Ascending aorta (tissue), 2 donors: ENCODE data around the gene FYB2. TPM values are rescaled to one million over a fixed set of nuclear protein-coding genes. Genes with fewer than 3 reads are reported as not detected.

ENCODE experiments used
- DNase-seq, 2 donors: peaks; one replicate each; pipeline ENCODE4 v3.0.0-alpha.2; 2019; ENCODE audit warnings: low spot score in 2 of 2
- H3K27ac ChIP-seq, 2 donors: fragments of 200-600 bp; sonication (generic); one replicate each; pipeline ENCODE4 v1.5.1; 2016 to 2017; ENCODE audit warnings: mild to moderate bottlenecking in 1 of 2
- H3K27me3 ChIP-seq: fragments of 200-600 bp; sonication (generic); one replicate; pipeline ENCODE4 v1.5.1; 2017
- H3K36me3 ChIP-seq, 2 donors: fragments of 200-600 bp; sonication (generic); one replicate each; pipeline ENCODE4 v1.5.1; 2016
- H3K4me1 ChIP-seq, 2 donors: fragments of 200-600 bp; sonication (generic); one replicate each; pipeline ENCODE4 v1.5.1; 2016 to 2017; ENCODE audit warnings: mild to moderate bottlenecking in 1 of 2
- H3K4me3 ChIP-seq, 2 donors: fragments of 200-600 bp; sonication (generic); one replicate each; pipeline ENCODE4 v1.5.1; 2016 to 2017; ENCODE audit warnings: mild to moderate bottlenecking in 1 of 2
- H3K9me3 ChIP-seq, 2 donors: fragments of 200-600 bp; sonication (generic); one replicate each; pipeline ENCODE4 v1.5.1; 2016
- CTCF ChIP-seq, 3 experiments: fragments of 200-600 bp in 2 of 3; fragments of 450-650 bp in 1 of 3; sonication (generic) in 2 of 3; IDR thresholded peaks; one replicate each; pipeline ENCODE4 v1.5.1; 2016 to 2019; ENCODE audit warnings: antibody characterized with exemption in 3 of 3, mild to moderate bottlenecking in 1 of 3, moderate library complexity in 1 of 3
- intact Hi-C: fragments of 100-400 bp; cut with DNase I; formaldehyde crosslinking; loops from one replicate; pipeline ENCODE4 v1.15.1; 2023
- total RNA-seq: library from RNA; depleted of rRNA; stranded (reverse); fragments of >200 nt; gene quantifications from one replicate; pipeline ENCODE4 v1.1.0, GENCODE V29; 2016

Gene FYB2
- total RNA-seq, 1 donor from 2014 or later, result not detected

GRCh38 chr1:56808410-56808809 lies 10.8 kb downstream of the FYB2 start:
- H3K4me3 ChIP-seq, result no peak overlapping the region
- H3K27me3 ChIP-seq, result no peaks in the 10 kb centered on the region
- H3K4me1 ChIP-seq, result no peaks in the 10 kb centered on the region
- intact Hi-C loops, result no loop called here
- H3K9me3 ChIP-seq, result no peaks in the 10 kb centered on the region
- no peak overlapping the region for H3K27ac ChIP-seq
- no peak for DNase-seq
- no peaks in the 10 kb centered on the region for H3K36me3 ChIP-seq
- no peak for TF ChIP-seq CTCF (IDR thresholded peaks at IDR 0.05)

GRCh38 chr1:56806804-56807203 lies 12.4 kb downstream of the FYB2 start:
- no peak for TF ChIP-seq CTCF (IDR thresholded peaks at IDR 0.05)
- no peaks in the 10 kb centered on the region for H3K36me3 ChIP-seq
- no peak overlapping the region for H3K27ac ChIP-seq
- no peak overlapping the region for H3K4me3 ChIP-seq
- H3K9me3 ChIP-seq, result no peaks in the 10 kb centered on the region
- intact Hi-C loops, result no loop called here
- no peak for DNase-seq
- no peaks in the 10 kb centered on the region for H3K27me3 ChIP-seq
- H3K4me1 ChIP-seq, result no peaks in the 10 kb centered on the region

GRCh38 chr1:56803561-56804156 lies 15.5 kb downstream of the FYB2 start:
- no peak for DNase-seq
- Histone ChIP-seq H3K9me3 (no peaks in the 10 kb centered on the region), H3K4me3 (no peak overlapping the region), H3K27me3 (no peaks in the 10 kb centered on the region), H3K27ac (no peak overlapping the region), H3K4me1 (no peaks in the 10 kb centered on the region), H3K36me3 (no peaks in the 10 kb centered on the region)
- TF ChIP-seq CTCF (IDR thresholded peaks at IDR 0.05), result no peak
- intact Hi-C loops, result no loop called here

GRCh38 chr1:56799605-56800400 lies 19.4 kb downstream of the FYB2 start:
- Histone ChIP-seq H3K27me3 (no peaks in the 10 kb centered on the region), H3K9me3 (no peaks in the 10 kb centered on the region), H3K4me3 (no peak overlapping the region), H3K4me1 (no peaks in the 10 kb centered on the region), H3K27ac (no peak overlapping the region), H3K36me3 (no peaks in the 10 kb centered on the region)
- intact Hi-C loops, result no loop called here
- DNase-seq, result no peak
- TF ChIP-seq CTCF (IDR thresholded peaks at IDR 0.05), result no peak

GRCh38 chr1:56798053-56798471 lies 21.1 kb downstream of the FYB2 start:
- DNase-seq, result no peak
- no peaks in the 10 kb centered on the region for H3K36me3 ChIP-seq
- H3K27ac ChIP-seq, result no peak overlapping the region
- no peaks in the 10 kb centered on the region for H3K4me1 ChIP-seq
- H3K27me3 ChIP-seq, result no peaks in the 10 kb centered on the region
- no peaks in the 10 kb centered on the region for H3K9me3 ChIP-seq
- no peak overlapping the region for H3K4me3 ChIP-seq
- intact Hi-C loops, result no loop called here
- no peak for TF ChIP-seq CTCF (IDR thresholded peaks at IDR 0.05)
